ENCODE data around the gene VASP. TPM values are rescaled to one million over a fixed set of nuclear protein-coding genes. Genes with fewer than 3 reads are reported as not detected.

VASP gene
- total and polyA plus RNA-seq, 2 donors (not counting 1 experiment from before 2014, with no cell fraction given) = 79.5 to 108 TPM

DNA sequence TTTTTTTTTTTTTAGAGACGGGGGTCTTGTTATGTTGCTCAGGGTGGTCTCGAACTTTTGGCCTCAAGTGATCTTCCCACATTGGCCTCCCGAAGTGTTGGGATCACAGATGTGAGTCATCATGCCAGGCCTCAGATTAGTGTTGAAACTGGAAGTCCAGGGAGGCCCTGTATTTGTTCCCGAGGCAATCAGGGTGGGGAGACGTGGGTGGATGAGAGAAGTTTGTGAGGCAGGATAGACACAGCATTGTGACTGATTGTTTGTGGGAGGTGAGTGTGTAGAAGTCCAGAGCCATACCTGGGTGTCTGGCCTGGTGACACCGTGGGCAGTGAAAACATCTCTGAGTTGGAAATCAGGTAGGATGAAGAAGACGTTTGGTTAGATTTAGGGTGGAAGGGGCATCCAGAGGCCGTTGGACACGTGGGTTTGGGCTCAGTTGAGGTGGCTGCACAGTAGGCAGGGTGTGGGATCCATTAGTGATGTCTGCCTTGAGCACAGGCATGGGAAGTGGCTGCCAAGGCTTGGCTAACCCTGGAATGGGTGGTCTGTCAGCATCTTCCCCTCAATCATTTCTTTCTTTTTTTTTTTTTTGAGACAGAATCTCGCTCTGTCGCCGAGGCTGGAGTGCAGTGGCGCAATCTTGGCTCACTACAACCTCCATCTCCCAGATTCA, 22.9 kb upstream of the VASP start:
- H3K79me2 ChIP-seq (ENCODE audit: control insufficient read depth, insufficient read depth, low read length) = no peaks in the 10 kb centered on the region
- no peak overlapping the region for H2AFZ ChIP-seq (ENCODE audit: insufficient read depth, low read depth, low read length, poor library complexity, severe bottlenecking)
- H3K4me1 ChIP-seq (ENCODE audit: control insufficient read depth in 2 of 2, insufficient read depth in 2 of 2, low read length in 2 of 2) = peaks cover 3 to 9% of the 10 kb centered on the region in 2 donors
- no peak overlapping the region for H3K27ac ChIP-seq (ENCODE audit: low read length in 2 of 2)
- H3K4me2 ChIP-seq (replicated peaks; ENCODE audit: low read depth, low read length, poor library complexity, severe bottlenecking) = no peak overlapping the region
- ChIA-PET CTCF (interaction anchor here (0.6 to 10.4 kb wide), 17 partner anchors 11 to 158 kb away, joined by 3 to 453 read pairs (median 11); partner anchors contain the start of genes FOSB and RTN2), POLR2A (interaction anchor here (0.6 to 1.6 kb wide), 2 partner anchors 15 to 1627 kb away, joined by 5 to 7 read pairs; no protein-coding TSS in a partner anchor)
- Mint-ChIP-seq H3K27me3 (no peaks in the 10 kb centered on the region), H3K4me1 (peaks cover 12% of the 10 kb centered on the region), H3K27ac (no peak overlapping the region), H3K4me3 (no peak overlapping the region), H3K9me3 (ENCODE audit: insufficient read depth) (no peaks in the 10 kb centered on the region)
- no peak for ATAC-seq (ENCODE audit: low read depth)
- H3K9me3 ChIP-seq (ENCODE audit: control extremely low read depth in 1 of 3, control insufficient read depth in 2 of 3, insufficient read depth in 1 of 3, low read length in 2 of 3) = no peaks in the 10 kb centered on the region
- peak; percentile 30 for DNase-seq
- H3K36me3 ChIP-seq (replicated peaks in 1 of 2; ENCODE audit: control extremely low read depth in 1 of 2, control insufficient read depth in 1 of 2, extremely low read depth in 1 of 2, insufficient read depth in 2 of 2, low read length in 1 of 2) = no peaks in the 10 kb centered on the region
- no peak overlapping the region for H3K9ac ChIP-seq (ENCODE audit: low read length)
- 100% methylated on average over 3 of the region's 13 CpGs for WGBS (ENCODE audit: insufficient coverage)
- TF ChIP-seq EZH2 (IDR thresholded peaks at IDR 0.05; ENCODE audit: borderline replicate concordance, insufficient read depth, low read depth, low read length, poor library complexity, severe bottlenecking) = no peak
- TF ChIP-seq, protein P1, sequence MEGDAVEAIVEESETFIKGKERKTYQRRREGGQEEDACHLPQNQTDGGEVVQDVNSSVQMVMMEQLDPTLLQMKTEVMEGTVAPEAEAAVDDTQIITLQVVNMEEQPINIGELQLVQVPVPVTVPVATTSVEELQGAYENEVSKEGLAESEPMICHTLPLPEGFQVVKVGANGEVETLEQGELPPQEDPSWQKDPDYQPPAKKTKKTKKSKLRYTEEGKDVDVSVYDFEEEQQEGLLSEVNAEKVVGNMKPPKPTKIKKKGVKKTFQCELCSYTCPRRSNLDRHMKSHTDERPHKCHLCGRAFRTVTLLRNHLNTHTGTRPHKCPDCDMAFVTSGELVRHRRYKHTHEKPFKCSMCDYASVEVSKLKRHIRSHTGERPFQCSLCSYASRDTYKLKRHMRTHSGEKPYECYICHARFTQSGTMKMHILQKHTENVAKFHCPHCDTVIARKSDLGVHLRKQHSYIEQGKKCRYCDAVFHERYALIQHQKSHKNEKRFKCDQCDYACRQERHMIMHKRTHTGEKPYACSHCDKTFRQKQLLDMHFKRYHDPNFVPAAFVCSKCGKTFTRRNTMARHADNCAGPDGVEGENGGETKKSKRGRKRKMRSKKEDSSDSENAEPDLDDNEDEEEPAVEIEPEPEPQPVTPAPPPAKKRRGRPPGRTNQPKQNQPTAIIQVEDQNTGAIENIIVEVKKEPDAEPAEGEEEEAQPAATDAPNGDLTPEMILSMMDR (IDR thresholded peaks at IDR 0.05) = no peak
- intact Hi-C loops (cut with micrococcal nuclease) = loop anchor here (2.0 to 10.0 kb wide), 3 partner anchors 16 to 240 kb away; partner anchors contain the start of gene EXOC3L2
- H4K20me1 ChIP-seq (ENCODE audit: control insufficient read depth, insufficient read depth, low read length, poor library complexity, severe bottlenecking) = no peaks in the 10 kb centered on the region
- no peaks in the 10 kb centered on the region for H3K27me3 ChIP-seq (replicated peaks in 1 of 4; ENCODE audit: control extremely low read depth in 1 of 4, control insufficient read depth in 3 of 4, insufficient read depth in 4 of 4, low read length in 3 of 4)
- H3K4me3 ChIP-seq (ENCODE audit: control extremely low read depth in 1 of 5, extremely low read depth in 1 of 5, insufficient read depth in 1 of 5, low read depth in 2 of 5, low read length in 4 of 5) = no peak overlapping the region
